Measurements from ENCODE around the gene GAL3ST1. TPM values are rescaled to one million over a fixed set of nuclear protein-coding genes. Genes with fewer than 3 reads are reported as not detected.

The GAL3ST1 gene
- polyA plus RNA-seq, 1 donor from 2014 or later = 1.6 TPM

- no peak for TF ChIP-seq EZH2 (IDR thresholded peaks at IDR 0.05; ENCODE audit: borderline replicate concordance, insufficient read depth, low read length, poor library complexity, severe bottlenecking)
Measured at GRCh38 chr22:30511109-30511508, 63.4 kb downstream of the GAL3ST1 start (continued).

GRCh38 chr22:30508216-30508615 lies 66.2 kb downstream of the GAL3ST1 start:
- H3K36me3 ChIP-seq (ENCODE audit: insufficient read depth, low read length) = no peaks in the 10 kb centered on the region
- H3K79me2 ChIP-seq (replicated peaks; ENCODE audit: insufficient read depth, low read length) = no peaks in the 10 kb centered on the region
- H2AFZ ChIP-seq (ENCODE audit: low read depth, low read length) = no peak overlapping the region
- no peaks in the 10 kb centered on the region for H3K9me2 ChIP-seq (ENCODE audit: insufficient read depth, low read length)
- no peak overlapping the region for H3K9ac ChIP-seq (ENCODE audit: low read length)
- H3K4me2 ChIP-seq (ENCODE audit: low read length) = no peak overlapping the region
- H3K9me3 ChIP-seq (ENCODE audit: low read length) = no peaks in the 10 kb centered on the region
- no peak for TF ChIP-seq CTCF (IDR thresholded peaks at IDR 0.05; ENCODE audit: poor library complexity, severe bottlenecking)
- no peak for TF ChIP-seq POLR2AphosphoS5 (IDR thresholded peaks at IDR 0.05)
- TF ChIP-seq EP300 (conservative IDR thresholded peaks at IDR 0.05; ENCODE audit: poor library complexity, severe bottlenecking) = no peak
- no peak for TF ChIP-seq SMC3 (conservative IDR thresholded peaks at IDR 0.05; ENCODE audit: poor library complexity)
- no peak for TF ChIP-seq MXI1 (conservative IDR thresholded peaks at IDR 0.05; ENCODE audit: poor library complexity, severe bottlenecking)
- TF ChIP-seq REST (IDR thresholded peaks at IDR 0.05; ENCODE audit: borderline replicate concordance) = no peak
- TF ChIP-seq EZH2 (IDR thresholded peaks at IDR 0.05; ENCODE audit: borderline replicate concordance, insufficient read depth, low read length, poor library complexity, severe bottlenecking) = no peak
- no peak for TF ChIP-seq RAD21 (conservative IDR thresholded peaks at IDR 0.05)
- TF ChIP-seq TAF1 (IDR thresholded peaks at IDR 0.05; ENCODE audit: low read depth) = no peak
- no peaks in the 10 kb centered on the region for H4K20me1 ChIP-seq (ENCODE audit: insufficient read depth)
- no peaks in the 10 kb centered on the region for H3K27me3 ChIP-seq (ENCODE audit: insufficient read depth, low read depth, low read length)
- H3K4me3 ChIP-seq (ENCODE audit: low read length) = no peak overlapping the region
- H3K27ac ChIP-seq (ENCODE audit: low read length) = no peak overlapping the region
- H3F3A ChIP-seq (ENCODE audit: insufficient read depth, low read length, poor library complexity, severe bottlenecking) = no peaks in the 10 kb centered on the region

- no peak overlapping the region for H3K9ac ChIP-seq (ENCODE audit: low read length)
- no peak overlapping the region for H3K4me3 ChIP-seq (ENCODE audit: low read length)
- H3K79me2 ChIP-seq (replicated peaks; ENCODE audit: insufficient read depth, low read length) = no peaks in the 10 kb centered on the region
- TF ChIP-seq POLR2AphosphoS5 (IDR thresholded peaks at IDR 0.05) = no peak
- TF ChIP-seq REST (IDR thresholded peaks at IDR 0.05; ENCODE audit: borderline replicate concordance) = no peak
- TF ChIP-seq TAF1 (IDR thresholded peaks at IDR 0.05; ENCODE audit: low read depth) = no peak
- TF ChIP-seq EP300 (conservative IDR thresholded peaks at IDR 0.05; ENCODE audit: poor library complexity, severe bottlenecking) = no peak
- no peak for TF ChIP-seq MXI1 (conservative IDR thresholded peaks at IDR 0.05; ENCODE audit: poor library complexity, severe bottlenecking)
- TF ChIP-seq SMC3 (conservative IDR thresholded peaks at IDR 0.05; ENCODE audit: poor library complexity) = no peak
- TF ChIP-seq RAD21 (conservative IDR thresholded peaks at IDR 0.05) = no peak
- no peak for TF ChIP-seq EZH2 (IDR thresholded peaks at IDR 0.05; ENCODE audit: borderline replicate concordance, insufficient read depth, low read length, poor library complexity, severe bottlenecking)
- TF ChIP-seq CTCF (IDR thresholded peaks at IDR 0.05; ENCODE audit: poor library complexity, severe bottlenecking) = no peak
- H3K4me2 ChIP-seq (ENCODE audit: low read length) = no peak overlapping the region
- no peaks in the 10 kb centered on the region for H4K20me1 ChIP-seq (ENCODE audit: insufficient read depth)
- no peaks in the 10 kb centered on the region for H3K9me2 ChIP-seq (ENCODE audit: insufficient read depth, low read length)
- no peaks in the 10 kb centered on the region for H3K9me3 ChIP-seq (ENCODE audit: low read length)
- H3K27ac ChIP-seq (ENCODE audit: low read length) = no peak overlapping the region
- H3F3A ChIP-seq (ENCODE audit: insufficient read depth, low read length, poor library complexity, severe bottlenecking) = no peaks in the 10 kb centered on the region
- H3K27me3 ChIP-seq (ENCODE audit: insufficient read depth, low read depth, low read length) = no peaks in the 10 kb centered on the region
- H2AFZ ChIP-seq (ENCODE audit: low read depth, low read length) = no peak overlapping the region
- no peaks in the 10 kb centered on the region for H3K36me3 ChIP-seq (ENCODE audit: insufficient read depth, low read length)
Measured at GRCh38 chr22:30507670-30508069, 66.8 kb downstream of the GAL3ST1 start.

Measured in neural cell (in vitro differentiated cells).